ENCODE data around the gene PTPRN2. TPM values are rescaled to one million over a fixed set of nuclear protein-coding genes. Genes with fewer than 3 reads are reported as not detected.

PTPRN2 gene
- total and polyA plus RNA-seq, 9 of the 15 experiments (the other 6 are each of a cell fraction or from before 2014, with no cell fraction given) = not detected

- Histone ChIP-seq H3K9me3 (replicated peaks; ENCODE audit: control insufficient read depth, insufficient read depth, low read depth, low read length) (no peaks in the 10 kb centered on the region), H4K20me1 (replicated peaks; ENCODE audit: control insufficient read depth, insufficient read depth, low read length) (no peaks in the 10 kb centered on the region), H3K4me2 (ENCODE audit: insufficient read depth, low read length) (no peak overlapping the region), H3K79me2 (ENCODE audit: control insufficient read depth, insufficient read depth, low read length) (no peaks in the 10 kb centered on the region), H3K9me1 (ENCODE audit: control insufficient read depth, insufficient read depth, low read length) (no peaks in the 10 kb centered on the region), H3K27ac (ENCODE audit: extremely low read depth, low read depth, low read length) (no peak overlapping the region), H2AFZ (ENCODE audit: low read depth, low read length) (no peak overlapping the region), H3K4me3 (no peak overlapping the region), H3K36me3 (ENCODE audit: control insufficient read depth, insufficient read depth, low read length) (no peaks in the 10 kb centered on the region), H3K9ac (ENCODE audit: insufficient read depth in 1 of 2, low read depth in 2 of 2, low read length in 2 of 2) (no peak overlapping the region), H3K27me3 (ENCODE audit: control insufficient read depth in 2 of 2, insufficient read depth in 2 of 2, low read length in 2 of 2) (peaks cover 3 to 27% of the 10 kb centered on the region in 2 experiments; a peak in 3 of 5 replicates), H3K4me1 (replicated peaks in 1 of 2; ENCODE audit: control insufficient read depth in 2 of 2, insufficient read depth in 2 of 2, low read length in 2 of 2) (no peaks in the 10 kb centered on the region)
- 1% methylated on average over 4 of the region's 4 CpGs for WGBS (ENCODE audit: insufficient coverage, low coverage, missing lambda C conversion rate)
- TF ChIP-seq ARID3B (CRISPR knock-in tag; IDR thresholded peaks at IDR 0.05; ENCODE audit: borderline replicate concordance) (no peak), POLR2A (conservative IDR thresholded peaks at IDR 0.05) (no peak), ATF7 (IDR thresholded peaks at IDR 0.05) (no peak), ZBTB1 (CRISPR knock-in tag; IDR thresholded peaks at IDR 0.05; ENCODE audit: borderline replicate concordance, low read depth) (no peak), SREBF2 (CRISPR knock-in tag; IDR thresholded peaks at IDR 0.05) (no peak)
- no TSS peak for BruUV-seq (replicated peaks)
- DNase-seq (ENCODE audit: extremely low read depth in 1 of 4, low spot score in 3 of 4) = no peak
- CTCF ChIA-PET (ENCODE audit: low intra/inter-chr PET ratio) = no interaction called here
- intact Hi-C loops (cut with micrococcal nuclease) (no loop called here), in situ Hi-C loops (cut with MboI) (no loop called here)
- POLR2A ChIA-PET = no interaction called here
- no peak for FAIRE-seq
- no peak for ATAC-seq
These were observed 284.5 kb downstream of the PTPRN2 start for GRCh38 chr7:158303121-158303520.
